MCF 10A (cell line): Measurements from ENCODE around the gene GASK1A. TPM values are rescaled to one million over a fixed set of nuclear protein-coding genes. Genes with fewer than 3 reads are reported as not detected.

Source experiments
- BruUV-seq: library from RNA; stranded (reverse); fragments of 400-500 nt; replicated peaks from 2 replicates; lab custom pipeline; 2021; lab: Mats Ljungman, UMichigan
- CTCF ChIA-PET: fragments of 300-600 bp; sonication (Branson Sonifier 250); formaldehyde crosslinking; extraction: SDS; loops from one replicate; lab custom pipeline; 2021; ENCODE audit warnings: antibody characterized with exemption, inconsistent platforms; lab: Yijun Ruan, JAX
- POLR2A ChIA-PET: fragments of 300-600, 350-650 bp; sonication (Branson Sonifier 250); formaldehyde crosslinking; extraction: SDS; loops from one replicate; lab custom pipeline; 2020; ENCODE audit warnings: antibody characterized with exemption, inconsistent platforms; lab: Yijun Ruan, JAX
- DNase-seq: peaks from one replicate; pipeline ENCODE4 v3.0.0-alpha.2; 2018; ENCODE audit not compliant: unreplicated experiment
- H3K27ac Mint-ChIP-seq: one replicate; pipeline ENCODE4 v1.8.0; 2022; ENCODE audit warnings: mild to moderate bottlenecking, low read depth, mixed read lengths; ENCODE audit not compliant: unreplicated experiment
- H3K27me3 Mint-ChIP-seq: one replicate; pipeline ENCODE4 v1.8.0; 2022; ENCODE audit warnings: mixed read lengths; ENCODE audit not compliant: insufficient read depth, unreplicated experiment
- H3K36me3 Mint-ChIP-seq: one replicate; pipeline ENCODE4 v1.8.0; 2022; ENCODE audit warnings: mild to moderate bottlenecking, moderate library complexity, mixed read lengths; ENCODE audit not compliant: insufficient read depth, unreplicated experiment
- H3K4me1 Mint-ChIP-seq: one replicate; pipeline ENCODE4 v1.8.0; 2022; ENCODE audit warnings: mixed read lengths; ENCODE audit not compliant: insufficient read depth, unreplicated experiment
- H3K4me3 Mint-ChIP-seq: one replicate; pipeline ENCODE4 v1.8.0; 2022; ENCODE audit warnings: mild to moderate bottlenecking, moderate library complexity, mixed read lengths; ENCODE audit not compliant: unreplicated experiment
- H3K9me3 Mint-ChIP-seq: one replicate; pipeline ENCODE4 v1.8.0; 2022; ENCODE audit warnings: mixed read lengths; ENCODE audit not compliant: unreplicated experiment
- intact Hi-C: fragments of 100-400 bp; cut with micrococcal nuclease; formaldehyde crosslinking; loops from 2 replicates; pipeline ENCODE4 v1.14.1; 2022
- total RNA-seq: library from RNA; stranded (reverse); gene quantifications from 2 replicates; pipeline ENCODE4 v1.2.3, GENCODE V29; 2022
- TF ChIP-seq, protein P1 (sequence below): fragments of 200-600 bp; IDR thresholded peaks from one replicate; pipeline ENCODE4 v1.8.0; 2022; ENCODE audit warnings: antibody characterized with exemption, mild to moderate bottlenecking; ENCODE audit not compliant: unreplicated experiment

GASK1A gene
- total RNA-seq, 1 experiment from 2014 or later, result not detected

DNA sequence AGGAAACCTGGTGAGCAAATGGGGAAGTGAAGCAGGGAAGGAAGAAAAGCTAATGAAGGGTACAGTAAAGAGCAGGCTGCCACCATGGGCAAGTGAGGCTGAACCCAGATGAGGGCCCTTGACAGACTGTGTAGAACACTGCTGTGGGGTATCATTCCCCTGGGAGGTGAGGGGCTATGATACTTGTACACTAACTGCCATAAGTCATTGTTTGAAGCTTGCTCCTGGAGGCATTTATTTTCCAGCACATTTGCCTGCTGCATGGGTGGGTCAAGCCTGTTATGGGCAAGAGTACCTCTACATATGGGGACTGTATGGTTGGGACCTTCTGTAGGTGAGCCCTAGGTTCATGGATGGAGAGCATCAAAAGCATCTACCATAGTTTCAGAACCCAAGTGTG lies 69.4 kb downstream of the GASK1A start:
- no TSS peak for BruUV-seq
- Mint-ChIP-seq H3K36me3 (no peaks in the 10 kb centered on the region), H3K9me3 (peaks cover 14% of the 10 kb centered on the region)

GRCh38 chr3:43053291-43053690 lies 74.2 kb downstream of the GASK1A start:
- Mint-ChIP-seq H3K36me3 (no peaks in the 10 kb centered on the region), H3K9me3 (peaks cover 14% of the 10 kb centered on the region), H3K27ac (no peak overlapping the region), H3K4me3 (no peak overlapping the region), H3K4me1 (no peaks in the 10 kb centered on the region), H3K27me3 (peaks cover 44% of the 10 kb centered on the region)
- BruUV-seq, result no TSS peak
- no peak for DNase-seq
- intact Hi-C loops, result no loop called here
- CTCF ChIA-PET, result no interaction called here
- POLR2A ChIA-PET, result no interaction called here
- TF ChIP-seq, protein P1, sequence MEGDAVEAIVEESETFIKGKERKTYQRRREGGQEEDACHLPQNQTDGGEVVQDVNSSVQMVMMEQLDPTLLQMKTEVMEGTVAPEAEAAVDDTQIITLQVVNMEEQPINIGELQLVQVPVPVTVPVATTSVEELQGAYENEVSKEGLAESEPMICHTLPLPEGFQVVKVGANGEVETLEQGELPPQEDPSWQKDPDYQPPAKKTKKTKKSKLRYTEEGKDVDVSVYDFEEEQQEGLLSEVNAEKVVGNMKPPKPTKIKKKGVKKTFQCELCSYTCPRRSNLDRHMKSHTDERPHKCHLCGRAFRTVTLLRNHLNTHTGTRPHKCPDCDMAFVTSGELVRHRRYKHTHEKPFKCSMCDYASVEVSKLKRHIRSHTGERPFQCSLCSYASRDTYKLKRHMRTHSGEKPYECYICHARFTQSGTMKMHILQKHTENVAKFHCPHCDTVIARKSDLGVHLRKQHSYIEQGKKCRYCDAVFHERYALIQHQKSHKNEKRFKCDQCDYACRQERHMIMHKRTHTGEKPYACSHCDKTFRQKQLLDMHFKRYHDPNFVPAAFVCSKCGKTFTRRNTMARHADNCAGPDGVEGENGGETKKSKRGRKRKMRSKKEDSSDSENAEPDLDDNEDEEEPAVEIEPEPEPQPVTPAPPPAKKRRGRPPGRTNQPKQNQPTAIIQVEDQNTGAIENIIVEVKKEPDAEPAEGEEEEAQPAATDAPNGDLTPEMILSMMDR, result no peak

More for the DNA sequence above, 69.4 kb downstream of the GASK1A start:
- CTCF ChIA-PET, result interaction anchor here (0.6 to 0.8 kb wide), 2 partner anchors 88 to 104 kb away, joined by 3 read pairs; no protein-coding TSS in a partner anchor
- no peak overlapping the region for H3K27ac Mint-ChIP-seq
- intact Hi-C loops, result no loop called here
- no peaks in the 10 kb centered on the region for H3K4me1 Mint-ChIP-seq
- no peak overlapping the region for H3K4me3 Mint-ChIP-seq
- TF ChIP-seq, protein P1, result no peak
- DNase-seq, result no peak
- POLR2A ChIA-PET, result no interaction called here
- peaks cover 38% of the 10 kb centered on the region for H3K27me3 Mint-ChIP-seq

GRCh38 chr3:43054754-43055153 lies 75.6 kb downstream of the GASK1A start:
- Mint-ChIP-seq H3K9me3 (peaks cover 14% of the 10 kb centered on the region), H3K36me3 (no peaks in the 10 kb centered on the region), H3K27ac (no peak overlapping the region), H3K27me3 (peaks cover 41% of the 10 kb centered on the region), H3K4me1 (no peaks in the 10 kb centered on the region), H3K4me3 (no peak overlapping the region)
- DNase-seq, result no peak
- intact Hi-C loops, result no loop called here
- TF ChIP-seq, protein P1, result no peak
- BruUV-seq, result no TSS peak
- ChIA-PET CTCF (no interaction called here), POLR2A (interaction anchor here (0.7 kb wide), 1 partner anchor 28 kb away, joined by 3 read pairs; no protein-coding TSS in a partner anchor)

DNA sequence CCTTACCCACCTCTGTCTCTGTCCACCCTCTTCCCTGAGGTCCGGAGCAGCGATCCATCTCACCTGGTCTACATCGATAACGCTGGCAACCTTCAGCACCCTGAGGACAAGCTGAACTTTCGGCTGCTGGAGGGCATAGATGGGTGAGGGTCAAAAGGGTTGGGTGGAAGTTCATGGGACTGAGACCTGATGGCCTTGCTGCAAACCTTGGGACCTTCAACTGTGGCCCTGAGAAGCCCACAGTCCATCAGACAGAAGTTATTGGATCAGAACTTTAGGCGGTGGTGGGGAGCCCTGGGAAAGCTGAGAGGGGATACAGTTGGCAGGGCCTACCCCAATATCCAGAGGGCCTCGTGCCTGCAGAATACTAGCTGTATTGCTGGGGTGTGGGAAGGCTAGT lies 76.3 kb downstream of the GASK1A start:
- intact Hi-C loops, result no loop called here
- H3K9me3 Mint-ChIP-seq, result peaks cover 12% of the 10 kb centered on the region
- H3K4me3 Mint-ChIP-seq, result no peak overlapping the region
- H3K36me3 Mint-ChIP-seq, result no peaks in the 10 kb centered on the region
- ChIA-PET POLR2A (no interaction called here), CTCF (interaction anchor here (1.2 kb wide), 1 partner anchor 93 kb away, joined by 3 read pairs; no protein-coding TSS in a partner anchor)
- peaks cover 37% of the 10 kb centered on the region for H3K27me3 Mint-ChIP-seq
- no peak for DNase-seq
- no peak overlapping the region for H3K27ac Mint-ChIP-seq
- TF ChIP-seq, protein P1, result no peak
- H3K4me1 Mint-ChIP-seq, result no peaks in the 10 kb centered on the region
- no TSS peak for BruUV-seq
